ENCODE data around the gene HPCA.

Gene HPCA

GRCh38 chr1:32920833-32921232 is 34.5 kb downstream of the HPCA start:
- in situ Hi-C loops (cut with HindIII; ENCODE audit: low pct_ligation_motif_present, low pct_unique_long_range_greater_than_20kb, low sequenced_read_pairs) = no loop called here
- DNase-seq = no peak

- in situ Hi-C loops (cut with HindIII; ENCODE audit: low pct_ligation_motif_present, low pct_unique_long_range_greater_than_20kb, low sequenced_read_pairs) = no loop called here
- DNase-seq = no peak
Measured at GRCh38 chr1:32924881-32925344, 38.6 kb downstream of the HPCA start.

DNA sequence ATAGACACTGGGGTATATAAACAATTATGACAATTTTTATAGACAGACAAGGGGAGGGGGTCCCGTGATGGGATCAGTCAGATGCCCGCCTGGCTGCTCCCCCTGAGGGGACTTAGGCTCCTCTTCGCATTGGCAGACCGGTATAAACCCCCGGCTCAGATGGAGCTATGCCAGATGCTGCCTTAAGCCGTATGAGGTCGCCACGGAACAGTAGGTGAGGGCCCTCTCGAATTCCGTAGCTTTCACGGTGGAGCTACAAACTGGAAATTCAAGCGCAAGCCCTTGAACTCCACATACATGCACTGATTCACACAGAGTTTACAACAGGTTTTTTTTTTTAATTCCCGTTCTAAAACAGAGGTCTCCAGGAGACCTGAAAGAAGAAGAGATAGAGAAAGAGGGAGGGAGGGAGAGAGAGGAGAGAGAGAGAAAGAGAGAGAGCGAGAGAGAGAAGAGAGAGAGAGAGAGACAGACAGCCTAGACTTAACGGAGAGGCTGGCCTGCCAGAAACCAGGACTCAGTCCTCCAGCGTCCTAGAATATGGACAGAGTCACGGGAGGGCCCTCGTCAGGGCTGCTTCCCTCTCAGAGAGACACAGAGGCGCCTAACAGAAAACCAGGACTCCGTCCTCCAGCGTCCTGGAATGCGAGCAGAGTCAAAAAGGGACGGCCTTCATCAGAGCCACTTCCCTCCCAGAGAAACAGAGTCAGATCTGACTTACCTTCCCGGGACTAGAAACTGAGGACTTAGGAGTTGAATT is 39.3 kb downstream of the HPCA start:
- in situ Hi-C loops (cut with HindIII; ENCODE audit: low pct_ligation_motif_present, low pct_unique_long_range_greater_than_20kb, low sequenced_read_pairs) = no loop called here
- no peak for DNase-seq

GRCh38 chr1:32926562-32926961 is 40.3 kb downstream of the HPCA start:
- DNase-seq = no peak
- in situ Hi-C loops (cut with HindIII; ENCODE audit: low pct_ligation_motif_present, low pct_unique_long_range_greater_than_20kb, low sequenced_read_pairs) = no loop called here

- DNase-seq = no peak
- in situ Hi-C loops (cut with HindIII; ENCODE audit: low pct_ligation_motif_present, low pct_unique_long_range_greater_than_20kb, low sequenced_read_pairs) = no loop called here
Measured at GRCh38 chr1:32927441-32927840, 41.1 kb downstream of the HPCA start.

GRCh38 chr1:32928285-32928684 is 42.0 kb downstream of the HPCA start:
- in situ Hi-C loops (cut with HindIII; ENCODE audit: low pct_ligation_motif_present, low pct_unique_long_range_greater_than_20kb, low sequenced_read_pairs) = no loop called here
- DNase-seq = no peak

DNA sequence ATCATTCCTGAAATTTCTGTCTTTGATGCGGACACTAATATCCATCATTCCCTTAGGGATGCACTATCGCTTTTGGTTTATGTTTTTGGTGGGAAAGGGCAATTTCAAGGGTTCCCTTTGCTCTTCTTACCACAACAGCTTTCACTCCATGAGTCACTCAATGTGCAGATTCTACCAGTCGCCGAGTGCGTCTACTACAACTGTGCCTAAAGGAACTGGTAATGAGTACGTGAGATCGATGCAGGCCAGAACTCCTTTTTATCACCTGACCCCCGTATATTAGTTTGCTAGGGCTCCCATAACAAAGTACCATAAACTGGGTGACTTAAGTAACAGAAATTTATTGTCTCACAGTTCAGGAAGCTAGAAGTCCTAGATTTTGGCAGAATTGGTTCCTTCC is 42.4 kb downstream of the HPCA start:
- in situ Hi-C loops (cut with HindIII; ENCODE audit: low pct_ligation_motif_present, low pct_unique_long_range_greater_than_20kb, low sequenced_read_pairs) = no loop called here

GRCh38 chr1:32929366-32929765 is 43.1 kb downstream of the HPCA start:
- no peak for DNase-seq
- in situ Hi-C loops (cut with HindIII; ENCODE audit: low pct_ligation_motif_present, low pct_unique_long_range_greater_than_20kb, low sequenced_read_pairs) = no loop called here

More for the DNA sequence above, 42.4 kb downstream of the HPCA start:
- DNase-seq = no peak

DNA sequence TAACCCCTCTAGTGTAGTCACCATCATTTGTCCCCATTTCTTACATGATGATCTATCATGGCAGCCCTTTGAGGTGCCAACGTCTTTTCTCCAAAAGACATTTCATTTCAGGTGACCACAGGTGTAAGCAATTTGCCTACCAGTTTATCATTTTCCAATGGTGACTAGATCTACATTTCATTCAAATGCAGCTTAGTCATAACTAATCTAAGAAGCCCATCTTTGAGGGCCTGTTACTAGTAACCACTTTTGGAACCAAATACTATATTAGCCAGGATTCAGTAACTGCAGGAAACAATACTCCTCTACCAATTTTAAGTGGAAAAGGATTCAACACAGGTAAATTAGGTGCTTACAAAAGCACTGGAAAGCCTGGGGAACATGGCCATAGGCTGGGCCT is 45.5 kb downstream of the HPCA start:
- in situ Hi-C loops (cut with HindIII; ENCODE audit: low pct_ligation_motif_present, low pct_unique_long_range_greater_than_20kb, low sequenced_read_pairs) = no loop called here
- no peak for DNase-seq

DNA sequence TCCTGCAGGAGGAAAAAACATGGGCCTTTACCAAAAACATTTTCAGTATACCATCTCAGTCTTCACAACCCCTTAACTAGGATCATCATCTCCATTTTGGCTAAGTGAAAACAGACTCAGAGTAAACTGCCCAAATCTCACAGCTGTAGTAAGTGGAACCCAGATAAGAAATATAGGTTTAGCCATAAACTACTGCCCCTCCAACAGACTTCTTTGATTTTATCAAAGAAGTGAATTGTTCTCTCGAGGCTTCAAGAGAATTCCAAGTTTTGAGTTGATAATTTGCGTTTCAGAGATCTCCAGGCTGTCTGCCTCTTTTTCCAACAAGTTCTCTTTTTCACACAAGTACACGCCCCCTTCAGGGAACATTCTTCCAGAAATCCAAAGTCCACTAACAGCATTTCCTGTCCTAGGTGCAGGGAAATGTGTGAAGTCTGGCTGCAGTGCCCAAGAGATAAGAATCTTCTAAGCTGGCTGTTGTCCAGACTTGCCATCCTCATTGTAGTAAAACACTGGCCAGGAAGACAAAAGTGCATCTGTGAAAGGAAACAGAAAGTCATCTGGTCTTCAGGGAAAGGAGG is 47.5 kb downstream of the HPCA start:
- DNase-seq = peak; percentile 70
- in situ Hi-C loops (cut with HindIII; ENCODE audit: low pct_ligation_motif_present, low pct_unique_long_range_greater_than_20kb, low sequenced_read_pairs) = no loop called here

DNA sequence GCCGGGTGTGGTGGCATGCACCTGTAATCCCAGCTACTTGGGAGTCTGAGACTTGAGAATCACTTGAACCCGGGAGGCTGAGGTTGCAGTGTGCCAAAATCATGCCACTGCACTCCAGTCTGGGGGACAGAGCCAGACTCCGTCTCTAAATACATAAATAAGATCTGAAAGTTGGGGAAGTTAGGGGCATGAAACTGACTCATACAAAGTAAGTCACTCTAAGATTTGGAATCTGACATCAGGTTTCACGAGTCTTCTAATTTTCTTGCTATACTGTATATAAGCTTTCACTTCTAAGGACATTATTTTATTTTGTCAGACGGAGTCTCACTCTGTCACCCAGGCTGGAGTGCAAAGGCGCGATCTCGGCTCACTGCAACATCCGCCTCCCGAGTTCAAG is 48.2 kb downstream of the HPCA start:
- DNase-seq = no peak
- in situ Hi-C loops (cut with HindIII; ENCODE audit: low pct_ligation_motif_present, low pct_unique_long_range_greater_than_20kb, low sequenced_read_pairs) = no loop called here

DNA sequence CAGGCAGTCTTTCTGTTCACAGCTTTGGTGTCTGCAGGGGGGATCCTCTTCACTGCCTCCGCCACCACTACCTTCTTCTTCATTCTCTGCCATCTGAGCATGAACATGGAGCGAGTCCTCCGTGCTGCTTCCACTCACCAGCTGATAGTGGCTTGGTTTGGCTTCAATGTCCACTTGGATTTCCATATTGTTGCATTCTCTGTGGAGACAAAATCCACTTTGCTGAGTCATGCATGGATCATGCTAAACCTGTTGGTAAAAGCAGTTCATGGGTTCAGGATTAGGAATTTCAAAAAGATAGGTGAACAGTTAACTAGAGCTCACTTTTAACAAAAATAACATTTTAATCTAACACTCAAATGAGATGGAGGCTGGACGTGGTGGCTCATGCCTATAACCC is 50.8 kb downstream of the HPCA start:
- in situ Hi-C loops (cut with HindIII; ENCODE audit: low pct_ligation_motif_present, low pct_unique_long_range_greater_than_20kb, low sequenced_read_pairs) = no loop called here
- DNase-seq = no peak

- DNase-seq = no peak
- in situ Hi-C loops (cut with HindIII; ENCODE audit: low pct_ligation_motif_present, low pct_unique_long_range_greater_than_20kb, low sequenced_read_pairs) = no loop called here
Measured at GRCh38 chr1:32939655-32940371, 53.5 kb downstream of the HPCA start.

DNA sequence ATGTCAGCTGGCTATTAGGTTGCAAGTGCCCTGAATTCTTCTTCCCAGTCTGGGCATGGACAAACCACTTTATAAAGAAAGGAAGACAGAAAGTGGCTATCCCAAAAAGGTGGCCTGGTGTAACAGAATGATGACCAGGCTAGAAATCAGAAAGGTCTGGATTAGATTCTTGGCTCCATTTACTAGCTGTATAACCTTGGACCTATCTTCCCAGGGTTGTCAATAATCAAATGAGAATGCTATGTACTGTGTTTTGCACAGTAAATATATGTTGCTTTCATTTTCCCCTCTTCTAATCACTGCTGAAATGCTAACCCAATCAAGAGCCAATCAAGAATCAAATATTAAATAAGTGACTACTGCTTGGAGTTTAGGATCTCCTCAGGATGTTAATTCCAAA is 57.9 kb downstream of the HPCA start:
- DNase-seq = no peak
- in situ Hi-C loops (cut with HindIII; ENCODE audit: low pct_ligation_motif_present, low pct_unique_long_range_greater_than_20kb, low sequenced_read_pairs) = no loop called here

Data from ACHN (cell line).